NCI-H2029 (cell line): ENCODE measurements around the gene GPRC5B.

ENCODE experiments used
- DNase-seq: peaks from one replicate; lab custom pipeline; 2025; lab: John Stamatoyannopoulos, UW

Gene GPRC5B

GRCh38 chr16:19872179-19872863, 12.3 kb downstream of the GPRC5B start:
- no peak for DNase-seq

- no peak for DNase-seq
Observed at GRCh38 chr16:19871721-19872120, 12.9 kb downstream of the GPRC5B start.

- no peak for DNase-seq
Observed at GRCh38 chr16:19868421-19868820, 16.2 kb downstream of the GPRC5B start.

- DNase-seq = no peak
Observed at GRCh38 chr16:19864566-19864965, 20.1 kb downstream of the GPRC5B start.

- DNase-seq = no peak
Observed at GRCh38 chr16:19863990-19864389, 20.7 kb downstream of the GPRC5B start.

- DNase-seq = no peak
Observed at GRCh38 chr16:19861811-19862327, 22.8 kb downstream of the GPRC5B start.

GRCh38 chr16:19861133-19861532, 23.5 kb downstream of the GPRC5B start:
- no peak for DNase-seq

- DNase-seq = no peak
Observed at GRCh38 chr16:19860166-19861041, 24.2 kb downstream of the GPRC5B start.

- no peak for DNase-seq
Observed at GRCh38 chr16:19859603-19860002, 25.0 kb downstream of the GPRC5B start.

GRCh38 chr16:19859166-19859565, 25.5 kb downstream of the GPRC5B start:
- no peak for DNase-seq

GRCh38 chr16:19858340-19859018, 26.2 kb downstream of the GPRC5B start:
- no peak for DNase-seq

GRCh38 chr16:19857593-19858339, 26.9 kb downstream of the GPRC5B start:
- no peak for DNase-seq

GRCh38 chr16:19856120-19856519, 28.5 kb downstream of the GPRC5B start:
- DNase-seq = no peak

- DNase-seq = no peak
Observed at GRCh38 chr16:19854543-19854876, 30.1 kb downstream of the GPRC5B start.

- no peak for DNase-seq
Observed at GRCh38 chr16:19853742-19854542, 30.7 kb downstream of the GPRC5B start.

GRCh38 chr16:19853132-19853741, 31.4 kb downstream of the GPRC5B start:
- no peak for DNase-seq

- DNase-seq = no peak
Observed at GRCh38 chr16:19851476-19851875, 33.2 kb downstream of the GPRC5B start.

GRCh38 chr16:19850131-19850817, 34.4 kb downstream of the GPRC5B start:
- DNase-seq = no peak

- DNase-seq = no peak
Observed at GRCh38 chr16:19848756-19849155, 35.9 kb downstream of the GPRC5B start.

GRCh38 chr16:19846436-19846835, 38.2 kb downstream of the GPRC5B start:
- no peak for DNase-seq
